ENCODE measurements around the gene CD274.

The CD274 gene

GRCh38 chr9:5511476-5511875 is 61.1 kb downstream of the CD274 start:
- H3K79me2 ChIP-seq (ENCODE audit: control insufficient read depth, insufficient read depth, low read length) = no peaks in the 10 kb centered on the region
- H3K4me1 ChIP-seq (ENCODE audit: control insufficient read depth, low read depth, low read length) = peaks cover 2% of the 10 kb centered on the region
- WGBS (ENCODE audit: extremely low coverage, insufficient coverage, low lambda C conversion rate) = no CpG with 5 or more reads among the region's 1 CpG
- no peak overlapping the region for H3K9ac ChIP-seq (ENCODE audit: low read length)
- H2BK5ac ChIP-seq (ENCODE audit: low read length) = no peak overlapping the region
- H3K23ac ChIP-seq (ENCODE audit: low read length) = no peak overlapping the region
- no peaks in the 10 kb centered on the region for H3K79me1 ChIP-seq (ENCODE audit: low read length)
- H3K4me2 ChIP-seq (ENCODE audit: low read length) = no peak overlapping the region
- H3K4me3 ChIP-seq (ENCODE audit: low read length) = no peak overlapping the region
- no peak overlapping the region for H4K8ac ChIP-seq (ENCODE audit: low read depth, low read length)
- H3K18ac ChIP-seq (ENCODE audit: low read length) = no peak overlapping the region
- no peaks in the 10 kb centered on the region for H3K27me3 ChIP-seq (ENCODE audit: insufficient read depth, low read length, poor library complexity)
- H2AK5ac ChIP-seq (ENCODE audit: low read length) = no peak overlapping the region
- H3K56ac ChIP-seq (ENCODE audit: low read length) = no peak overlapping the region
- H3K36me3 ChIP-seq (ENCODE audit: control insufficient read depth, insufficient read depth, low read length) = no peaks in the 10 kb centered on the region
- H2BK15ac ChIP-seq (replicated peaks; ENCODE audit: low read depth) = no peak overlapping the region
- no peak overlapping the region for H3K27ac ChIP-seq (ENCODE audit: low read depth, low read length)
- H3K4ac ChIP-seq (ENCODE audit: low read depth, low read length) = peak overlapping the region; percentile 60
- H4K5ac ChIP-seq (ENCODE audit: low read length) = no peak overlapping the region
- no peak for DNase-seq
- H2BK120ac ChIP-seq (ENCODE audit: low read depth, low read length) = no peak overlapping the region

GRCh38 chr9:5511935-5512580 is 61.7 kb downstream of the CD274 start:
- H3K56ac ChIP-seq (ENCODE audit: low read length) = no peak overlapping the region
- no peaks in the 10 kb centered on the region for H3K79me2 ChIP-seq (ENCODE audit: control insufficient read depth, insufficient read depth, low read length)
- H3K9ac ChIP-seq (ENCODE audit: low read length) = no peak overlapping the region
- no peak overlapping the region for H3K23ac ChIP-seq (ENCODE audit: low read length)
- peaks cover 2% of the 10 kb centered on the region for H3K4me1 ChIP-seq (ENCODE audit: control insufficient read depth, low read depth, low read length)
- H3K79me1 ChIP-seq (ENCODE audit: low read length) = no peaks in the 10 kb centered on the region
- no peaks in the 10 kb centered on the region for H3K27me3 ChIP-seq (ENCODE audit: insufficient read depth, low read length, poor library complexity)
- H2AK5ac ChIP-seq (ENCODE audit: low read length) = no peak overlapping the region
- 100% methylated on average over 1 of the region's 6 CpGs for WGBS (ENCODE audit: extremely low coverage, insufficient coverage, low lambda C conversion rate)
- no peak overlapping the region for H3K27ac ChIP-seq (ENCODE audit: low read depth, low read length)
- H3K36me3 ChIP-seq (ENCODE audit: control insufficient read depth, insufficient read depth, low read length) = no peaks in the 10 kb centered on the region
- no peak overlapping the region for H3K4ac ChIP-seq (ENCODE audit: low read depth, low read length)
- DNase-seq = no peak
- H3K4me2 ChIP-seq (ENCODE audit: low read length) = no peak overlapping the region
- no peak overlapping the region for H3K4me3 ChIP-seq (ENCODE audit: low read length)
- no peak overlapping the region for H4K8ac ChIP-seq (ENCODE audit: low read depth, low read length)
- H2BK5ac ChIP-seq (ENCODE audit: low read length) = no peak overlapping the region
- no peak overlapping the region for H2BK15ac ChIP-seq (replicated peaks; ENCODE audit: low read depth)
- H2BK120ac ChIP-seq (ENCODE audit: low read depth, low read length) = no peak overlapping the region
- no peak overlapping the region for H3K18ac ChIP-seq (ENCODE audit: low read length)
- H4K5ac ChIP-seq (ENCODE audit: low read length) = no peak overlapping the region

GRCh38 chr9:5512658-5513452 is 62.5 kb downstream of the CD274 start:
- Histone ChIP-seq H3K27me3 (ENCODE audit: insufficient read depth, low read length, poor library complexity) (no peaks in the 10 kb centered on the region), H3K36me3 (ENCODE audit: control insufficient read depth, insufficient read depth, low read length) (no peaks in the 10 kb centered on the region), H2AK5ac (ENCODE audit: low read length) (no peak overlapping the region), H3K56ac (ENCODE audit: low read length) (no peak overlapping the region), H3K23ac (ENCODE audit: low read length) (no peak overlapping the region), H3K4me1 (ENCODE audit: control insufficient read depth, low read depth, low read length) (peaks cover 2% of the 10 kb centered on the region), H3K4ac (ENCODE audit: low read depth, low read length) (no peak overlapping the region), H2BK15ac (replicated peaks; ENCODE audit: low read depth) (no peak overlapping the region), H3K4me3 (ENCODE audit: low read length) (no peak overlapping the region), H4K5ac (ENCODE audit: low read length) (no peak overlapping the region), H3K79me1 (ENCODE audit: low read length) (no peaks in the 10 kb centered on the region), H2BK5ac (ENCODE audit: low read length) (no peak overlapping the region), H3K79me2 (ENCODE audit: control insufficient read depth, insufficient read depth, low read length) (no peaks in the 10 kb centered on the region), H3K4me2 (ENCODE audit: low read length) (no peak overlapping the region), H3K18ac (ENCODE audit: low read length) (no peak overlapping the region), H2BK120ac (ENCODE audit: low read depth, low read length) (no peak overlapping the region), H4K8ac (ENCODE audit: low read depth, low read length) (no peak overlapping the region), H3K27ac (ENCODE audit: low read depth, low read length) (no peak overlapping the region), H3K9ac (ENCODE audit: low read length) (no peak overlapping the region)
- no peak for DNase-seq
- no CpG with 5 or more reads among the region's 2 CpGs for WGBS (ENCODE audit: extremely low coverage, insufficient coverage, low lambda C conversion rate)

GRCh38 chr9:5513966-5514616 is 63.7 kb downstream of the CD274 start:
- no peak for DNase-seq
- no peaks in the 10 kb centered on the region for H3K79me2 ChIP-seq (ENCODE audit: control insufficient read depth, insufficient read depth, low read length)
- H3K9ac ChIP-seq (ENCODE audit: low read length) = no peak overlapping the region
- no peak overlapping the region for H4K8ac ChIP-seq (ENCODE audit: low read depth, low read length)
- H3K4ac ChIP-seq (ENCODE audit: low read depth, low read length) = no peak overlapping the region
- no peak overlapping the region for H2BK15ac ChIP-seq (replicated peaks; ENCODE audit: low read depth)
- no peak overlapping the region for H4K5ac ChIP-seq (ENCODE audit: low read length)
- H3K4me3 ChIP-seq (ENCODE audit: low read length) = no peak overlapping the region
- H3K27me3 ChIP-seq (ENCODE audit: insufficient read depth, low read length, poor library complexity) = no peaks in the 10 kb centered on the region
- WGBS (ENCODE audit: extremely low coverage, insufficient coverage, low lambda C conversion rate) = no CpG with 5 or more reads among the region's 2 CpGs
- H3K27ac ChIP-seq (ENCODE audit: low read depth, low read length) = no peak overlapping the region
- no peak overlapping the region for H2BK120ac ChIP-seq (ENCODE audit: low read depth, low read length)
- H3K18ac ChIP-seq (ENCODE audit: low read length) = no peak overlapping the region
- no peaks in the 10 kb centered on the region for H3K79me1 ChIP-seq (ENCODE audit: low read length)
- H3K56ac ChIP-seq (ENCODE audit: low read length) = no peak overlapping the region
- H3K4me2 ChIP-seq (ENCODE audit: low read length) = no peak overlapping the region
- H2AK5ac ChIP-seq (ENCODE audit: low read length) = no peak overlapping the region
- H3K4me1 ChIP-seq (ENCODE audit: control insufficient read depth, low read depth, low read length) = peaks cover 2% of the 10 kb centered on the region
- no peaks in the 10 kb centered on the region for H3K36me3 ChIP-seq (ENCODE audit: control insufficient read depth, insufficient read depth, low read length)
- H2BK5ac ChIP-seq (ENCODE audit: low read length) = no peak overlapping the region
- H3K23ac ChIP-seq (ENCODE audit: low read length) = no peak overlapping the region

- Histone ChIP-seq H3K9ac (ENCODE audit: low read length) (no peak overlapping the region), H3K79me1 (ENCODE audit: low read length) (no peaks in the 10 kb centered on the region), H3K56ac (ENCODE audit: low read length) (no peak overlapping the region), H2BK15ac (replicated peaks; ENCODE audit: low read depth) (no peak overlapping the region), H2BK5ac (ENCODE audit: low read length) (no peak overlapping the region), H3K4ac (ENCODE audit: low read depth, low read length) (no peak overlapping the region), H2BK120ac (ENCODE audit: low read depth, low read length) (no peak overlapping the region), H3K4me3 (ENCODE audit: low read length) (no peak overlapping the region), H3K79me2 (ENCODE audit: control insufficient read depth, insufficient read depth, low read length) (no peaks in the 10 kb centered on the region), H3K36me3 (ENCODE audit: control insufficient read depth, insufficient read depth, low read length) (no peaks in the 10 kb centered on the region), H3K23ac (ENCODE audit: low read length) (no peak overlapping the region), H3K4me2 (ENCODE audit: low read length) (no peak overlapping the region), H3K18ac (ENCODE audit: low read length) (no peak overlapping the region), H4K5ac (ENCODE audit: low read length) (no peak overlapping the region), H3K27ac (ENCODE audit: low read depth, low read length) (no peak overlapping the region), H3K27me3 (ENCODE audit: insufficient read depth, low read length, poor library complexity) (no peaks in the 10 kb centered on the region), H2AK5ac (ENCODE audit: low read length) (no peak overlapping the region), H3K4me1 (ENCODE audit: control insufficient read depth, low read depth, low read length) (peaks cover 2% of the 10 kb centered on the region), H4K8ac (ENCODE audit: low read depth, low read length) (no peak overlapping the region)
- DNase-seq = peak; percentile 30
- no CpG with 5 or more reads among the region's 6 CpGs for WGBS (ENCODE audit: extremely low coverage, insufficient coverage, low lambda C conversion rate)
Observed at GRCh38 chr9:5514617-5515260, 64.4 kb downstream of the CD274 start.

Measured in mesendoderm (in vitro differentiated cells).